Cardiac muscle cell (in vitro differentiated cells and primary cell): ENCODE results near the gene NAV2. TPM values are rescaled to one million over a fixed set of nuclear protein-coding genes. Genes with fewer than 3 reads are reported as not detected.
A peak's percentile ranks its signal among the peaks of the same experiment; 100 is the strongest.

Experiments
- DNase-seq, 2 donors: peaks; one replicate each; pipeline versions ENCODE4 v3.0.0 to v3.0.0-alpha.2; 2010 to 2017; ENCODE audit warnings: low read depth in 1 of 2, low spot score in 1 of 2
- H3K27ac ChIP-seq: fragments of 200-600 bp; sonication (generic); 2 replicates; pipeline ENCODE4 v1.5.1; 2016
- H3K27me3 ChIP-seq: fragments of 200-600 bp; sonication (generic); 2 replicates; pipeline ENCODE4 v1.6.0; 2016; ENCODE audit warnings: control low read depth
- H3K36me3 ChIP-seq: fragments of 200-600 bp; sonication (generic); 2 replicates; pipeline ENCODE4 v1.5.1; 2016; ENCODE audit warnings: control low read depth
- H3K4me1 ChIP-seq: fragments of 200-600 bp; sonication (generic); 2 replicates; pipeline ENCODE4 v1.8.1; 2017; ENCODE audit warnings: low read depth, mild to moderate bottlenecking, mixed run types
- H3K4me3 ChIP-seq: fragments of 200-600 bp; sonication (generic); 2 replicates; pipeline ENCODE4 v1.5.1; 2016; ENCODE audit warnings: mild to moderate bottlenecking
- H3K9me3 ChIP-seq: fragments of 200-600 bp; sonication (generic); 2 replicates; pipeline ENCODE4 v1.5.1; 2017; ENCODE audit warnings: low read depth, mild to moderate bottlenecking, control low read depth
- CTCF ChIP-seq: IDR thresholded peaks from 2 replicates; pipeline ENCODE4 v1.5.1; 2012; ENCODE audit warnings: low read depth, mild to moderate bottlenecking, low read length
- polyA plus RNA-seq: library from polyadenylated mRNA; unstranded; fragments of >200 nt; fragmentation: Nextera tagmentation; extraction: Ambion mirVana; gene quantifications from 2 replicates; pipeline ENCODE4 v1.2.1, GENCODE V29; 2016
- total RNA-seq: library from RNA; depleted of rRNA; stranded (reverse); fragments of >200 nt; gene quantifications from 2 replicates; pipeline ENCODE4 v1.2.3, GENCODE V29; 2016

Gene NAV2
- total and polyA plus RNA-seq, 2 experiments from 2014 or later: 113 to 164 TPM

- Histone ChIP-seq H3K27me3 (no peaks in the 10 kb centered on the region), H3K9me3 (no peaks in the 10 kb centered on the region), H3K4me3 (no peak overlapping the region), H3K4me1 (peaks cover 41% of the 10 kb centered on the region), H3K27ac (no peak overlapping the region), H3K36me3 (no peaks in the 10 kb centered on the region)
- no peak for TF ChIP-seq CTCF
- no peak for DNase-seq
Measured at GRCh38 chr11:19992998-19993397, 280.4 kb downstream of the NAV2 start.

GRCh38 chr11:19994672-19995071 lies 282.0 kb downstream of the NAV2 start:
- peak overlapping the region; percentile 50 for H3K27ac ChIP-seq
- H3K4me1 ChIP-seq: peaks cover 42% of the 10 kb centered on the region
- no peak for DNase-seq
- TF ChIP-seq CTCF: no peak
- H3K9me3 ChIP-seq: no peaks in the 10 kb centered on the region
- no peaks in the 10 kb centered on the region for H3K27me3 ChIP-seq
- no peaks in the 10 kb centered on the region for H3K36me3 ChIP-seq
- H3K4me3 ChIP-seq: no peak overlapping the region

- Histone ChIP-seq H3K4me1 (peaks cover 47% of the 10 kb centered on the region), H3K27ac (peak overlapping the region; percentile 50), H3K9me3 (no peaks in the 10 kb centered on the region), H3K4me3 (no peak overlapping the region), H3K36me3 (no peaks in the 10 kb centered on the region), H3K27me3 (no peaks in the 10 kb centered on the region)
- TF ChIP-seq CTCF: no peak
- peak in 1 of 2 donors; percentile 61 for DNase-seq
Measured at GRCh38 chr11:19995145-19995544, 282.5 kb downstream of the NAV2 start.

- no peak for TF ChIP-seq CTCF
- no peak for DNase-seq
- Histone ChIP-seq H3K27me3 (no peaks in the 10 kb centered on the region), H3K4me3 (no peak overlapping the region), H3K9me3 (no peaks in the 10 kb centered on the region), H3K27ac (peak overlapping the region; percentile 55), H3K36me3 (no peaks in the 10 kb centered on the region), H3K4me1 (peaks cover 53% of the 10 kb centered on the region)
Measured at GRCh38 chr11:19996571-19996970, 283.9 kb downstream of the NAV2 start.

GRCh38 chr11:20000022-20000350 lies 287.3 kb downstream of the NAV2 start:
- peak overlapping the region; percentile 82 for H3K27ac ChIP-seq
- no peak overlapping the region for H3K4me3 ChIP-seq
- peaks cover 72% of the 10 kb centered on the region for H3K4me1 ChIP-seq

More at GRCh38 chr11:20000022-20000350, 287.3 kb downstream of the NAV2 start:
- TF ChIP-seq CTCF: no peak
- no peaks in the 10 kb centered on the region for H3K9me3 ChIP-seq
- H3K36me3 ChIP-seq: no peaks in the 10 kb centered on the region
- H3K27me3 ChIP-seq: no peaks in the 10 kb centered on the region
- no peak for DNase-seq
